ENCODE results near the gene MCM3AP.
"Not testable (repeated sequence)": the region's sequence is repeated elsewhere in the genome, so short reads cannot be mapped to it uniquely, and the experiment has no call there.

MCM3AP gene

GRCh38 chr21:46237474-46237873, 47.9 kb downstream of the MCM3AP start:
- DNase-seq = no peak

GRCh38 chr21:46234436-46234950, 50.9 kb downstream of the MCM3AP start:
- DNase-seq = no peak

GRCh38 chr21:46229923-46230260, 55.5 kb downstream of the MCM3AP start:
- no peak for DNase-seq

GRCh38 chr21:46229133-46229922, 56.1 kb downstream of the MCM3AP start:
- peak; percentile 78 for DNase-seq

- peak; percentile 78 for DNase-seq
Observed at GRCh38 chr21:46228345-46229051, 56.9 kb downstream of the MCM3AP start, which contains the start of gene LSS. TSS of gene LSS (minus strand) at chr21:46228774. CDS start at chr21:46228745, 29 bp downstream.

GRCh38 chr21:46227811-46228344, 57.5 kb downstream of the MCM3AP start:
- DNase-seq = no peak

GRCh38 chr21:46226920-46227599, 58.4 kb downstream of the MCM3AP start:
- no peak for DNase-seq

- DNase-seq = no peak
Observed at GRCh38 chr21:46226146-46226545, 59.3 kb downstream of the MCM3AP start.

- DNase-seq = not testable (repeated sequence)
Observed at GRCh38 chr21:46223661-46224060, 61.8 kb downstream of the MCM3AP start.

GRCh38 chr21:46223217-46223616, 62.2 kb downstream of the MCM3AP start:
- DNase-seq = no peak

GRCh38 chr21:46222436-46223116, 62.8 kb downstream of the MCM3AP start:
- no peak for DNase-seq

- no peak for DNase-seq
Observed at GRCh38 chr21:46221664-46222435, 63.6 kb downstream of the MCM3AP start.

GRCh38 chr21:46220847-46221246, 64.6 kb downstream of the MCM3AP start:
- DNase-seq = no peak

- DNase-seq = no peak
Observed at GRCh38 chr21:46220275-46220810, 65.1 kb downstream of the MCM3AP start.

GRCh38 chr21:46219591-46220239, 65.7 kb downstream of the MCM3AP start:
- DNase-seq = no peak

GRCh38 chr21:46218906-46219590, 66.4 kb downstream of the MCM3AP start:
- DNase-seq = no peak

- no peak for DNase-seq
Observed at GRCh38 chr21:46217511-46218196, 67.8 kb downstream of the MCM3AP start.

GRCh38 chr21:46216132-46216747, 69.2 kb downstream of the MCM3AP start:
- no peak for DNase-seq

GRCh38 chr21:46215436-46216131, 69.8 kb downstream of the MCM3AP start:
- DNase-seq = no peak
